GM18858 (cell line): ENCODE data around the gene RIOK1.
"Not testable (repeated sequence)": the region's sequence is repeated elsewhere in the genome, so short reads cannot be mapped to it uniquely, and the experiment has no call there.

Experiments
- ATAC-seq: cut with Tn5 transposase; IDR thresholded peaks from one replicate; pipeline ENCODE4 v1.9.1; 2021; ENCODE audit not compliant: unreplicated experiment

RIOK1 gene

GRCh38 chr6:7439228-7439627 lies 49.6 kb downstream of the RIOK1 start:
- no peak for ATAC-seq

GRCh38 chr6:7440476-7440875 lies 50.9 kb downstream of the RIOK1 start:
- no peak for ATAC-seq

- ATAC-seq, result no peak
Measured at GRCh38 chr6:7441048-7441775, 51.6 kb downstream of the RIOK1 start.

GRCh38 chr6:7442467-7442866 lies 52.9 kb downstream of the RIOK1 start:
- no peak for ATAC-seq

- no peak for ATAC-seq
Measured at GRCh38 chr6:7445101-7445500, 55.5 kb downstream of the RIOK1 start.

- no peak for ATAC-seq
Measured at GRCh38 chr6:7445885-7446461, 56.4 kb downstream of the RIOK1 start.

- no peak for ATAC-seq
Measured at GRCh38 chr6:7446619-7447325, 57.2 kb downstream of the RIOK1 start.

- no peak for ATAC-seq
Measured at GRCh38 chr6:7448232-7448631, 58.6 kb downstream of the RIOK1 start.

- no peak for ATAC-seq
Measured at GRCh38 chr6:7449018-7449417, 59.4 kb downstream of the RIOK1 start.

DNA sequence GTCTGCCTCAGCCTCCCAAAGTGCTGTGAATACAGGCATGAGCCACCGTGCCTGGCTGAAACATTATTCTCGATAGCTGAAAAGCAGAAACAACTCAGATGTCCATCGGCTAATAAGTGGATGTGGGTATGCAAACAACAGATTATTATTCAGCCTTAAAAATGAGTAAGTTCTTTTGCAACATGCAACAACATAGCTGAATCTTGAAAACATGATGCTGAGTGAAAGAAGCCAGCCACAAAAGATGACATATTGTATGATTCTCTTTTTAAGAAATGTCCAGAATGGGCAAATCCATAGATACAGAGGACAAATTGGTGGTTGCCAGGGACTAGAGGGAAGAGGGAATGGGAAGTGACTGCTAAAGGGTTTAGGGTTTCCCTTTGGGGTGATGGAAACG lies 61.7 kb downstream of the RIOK1 start:
- no peak for ATAC-seq

GRCh38 chr6:7452898-7453297 lies 63.3 kb downstream of the RIOK1 start:
- ATAC-seq, result no peak

- no peak for ATAC-seq
Measured at GRCh38 chr6:7454696-7455358, 65.2 kb downstream of the RIOK1 start.

GRCh38 chr6:7456302-7456701 lies 66.7 kb downstream of the RIOK1 start:
- ATAC-seq, result not testable (repeated sequence)

DNA sequence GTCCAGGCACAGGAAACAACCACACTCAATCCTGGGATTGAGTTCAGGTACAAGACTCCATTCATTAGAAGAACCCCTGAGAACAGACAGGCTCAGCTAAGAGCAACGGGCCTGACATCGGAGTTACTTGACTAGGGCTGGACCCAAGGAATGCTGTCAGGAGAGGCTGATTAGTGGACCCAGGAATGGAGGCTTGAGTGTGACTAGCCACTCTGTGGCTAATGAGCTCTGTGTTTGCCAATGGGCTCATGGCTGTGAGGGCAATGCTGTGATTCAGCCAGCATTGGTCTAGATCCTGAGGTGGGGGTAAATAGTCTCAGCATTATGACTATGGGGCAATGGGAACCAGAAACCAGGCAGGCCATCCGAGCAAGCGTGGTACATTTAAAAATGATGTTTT lies 71.8 kb downstream of the RIOK1 start:
- ATAC-seq, result no peak

DNA sequence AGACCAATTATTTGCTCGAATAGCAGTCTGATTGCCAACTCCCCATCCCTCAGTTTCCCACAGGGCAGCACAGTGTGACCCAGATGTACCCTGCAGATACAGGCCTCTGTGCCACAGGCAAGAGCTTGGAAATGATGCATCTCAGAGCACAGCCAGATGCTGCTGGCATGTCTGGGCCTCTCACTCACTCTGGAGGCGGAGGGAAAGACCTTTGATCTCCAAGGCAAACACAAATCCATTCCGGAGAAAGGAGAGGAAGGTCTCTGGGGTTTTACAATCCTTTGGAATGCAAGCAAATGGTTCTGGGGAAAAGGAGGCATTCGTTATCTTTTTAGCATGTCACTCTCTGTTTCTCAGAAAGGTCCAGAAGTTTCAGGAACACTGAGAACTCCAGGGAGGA lies 74.2 kb downstream of the RIOK1 start:
- ATAC-seq, result no peak

DNA sequence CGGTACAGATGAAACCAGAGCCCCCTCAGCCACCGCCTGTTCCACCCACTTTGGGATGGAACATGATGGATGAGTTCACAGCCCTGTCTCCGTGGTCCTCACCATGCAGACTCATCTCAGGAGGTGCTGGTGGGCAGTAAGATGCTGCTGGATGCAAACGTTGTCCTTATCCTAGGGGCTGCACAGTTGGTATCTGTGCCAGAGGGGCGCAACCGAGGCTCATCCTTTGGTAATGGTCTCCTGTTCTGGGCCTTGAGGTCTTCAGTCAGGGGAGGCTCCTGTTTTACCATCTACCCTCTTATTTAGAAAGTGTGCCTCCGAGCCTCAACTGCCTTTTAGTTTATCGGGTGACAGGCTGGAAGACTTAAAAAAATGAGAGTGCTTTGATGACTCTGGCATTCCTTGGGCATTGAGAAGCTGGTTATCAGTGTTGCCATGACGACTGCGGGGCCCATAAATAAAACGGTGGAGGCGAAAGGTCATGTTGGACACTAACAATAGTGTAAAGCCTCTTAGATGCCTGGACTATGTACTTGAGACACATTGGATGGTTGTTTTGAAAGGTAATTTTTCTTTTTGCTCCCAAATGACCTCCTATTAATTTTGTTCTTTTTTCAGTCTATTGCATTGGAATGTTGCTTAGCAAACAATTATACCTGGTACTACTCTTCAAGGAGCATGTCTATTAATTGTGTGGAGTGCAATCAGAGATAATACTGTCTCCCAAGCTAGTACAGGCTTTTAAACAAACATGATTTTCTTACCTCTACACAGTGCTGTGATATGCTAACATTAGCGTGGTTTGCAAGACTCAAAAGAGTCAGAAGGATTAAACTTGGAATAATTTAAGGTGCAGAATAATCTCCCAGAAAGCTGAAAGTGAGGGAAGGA lies 77.6 kb downstream of the RIOK1 start:
- ATAC-seq, result no peak
